K562 (cell line): ENCODE results near the gene MYO1D. TPM values are rescaled to one million over a fixed set of nuclear protein-coding genes. Genes with fewer than 3 reads are reported as not detected.
A peak's percentile ranks its signal among the peaks of the same experiment; 100 is the strongest.

Source experiments
- ATAC-seq: fragments of 200-7000 bp; cut with Tn5 transposase; 3 replicates; pipeline ENCODE4 v1.9.1; 2020; ENCODE audit warnings: moderate library complexity
- BruUV-seq: library from RNA; stranded (reverse); fragments of 400-500 nt; replicated peaks from 2 replicates; lab custom pipeline; 2021; lab: Mats Ljungman, UMichigan
- CTCF ChIA-PET: fragments of 300-600 bp; formaldehyde crosslinking; extraction: SDS; loops from one replicate; lab custom pipeline; 2021; ENCODE audit warnings: low intra/inter-chr PET ratio; lab: Yijun Ruan, JAX
- POLR2A ChIA-PET: fragments of 300-600, 350-650 bp; sonication (Branson Sonifier 250); formaldehyde crosslinking; extraction: SDS; loops from one replicate; lab custom pipeline; 2021; ENCODE audit warnings: antibody characterized with exemption, inconsistent platforms; lab: Yijun Ruan, JAX
- DNase-seq, 4 experiments: peaks; one replicate each; pipeline versions ENCODE4 v3.0.0 to v3.0.0-alpha.2; 2011 to 2018; ENCODE audit warnings: low spot score in 3 of 4, mixed read lengths in 3 of 4; ENCODE audit errors: extremely low read depth in 1 of 4
- FAIRE-seq: peaks from 2 replicates; lab custom pipeline; 2011; peaks lifted over from hg19 to GRCh38; lab: Jason Lieb, UNC
- H2AFZ ChIP-seq: 2 replicates; pipeline ENCODE4 v1.6.0; 2011; ENCODE audit warnings: low read depth, low read length, control low read depth, inconsistent platforms
- H3K27ac ChIP-seq: fragments of 200-600 bp; 3 replicates; pipeline ENCODE4 v1.8.0; 2011; ENCODE audit warnings: low read depth, mild to moderate bottlenecking, control low read depth, inconsistent platforms, low read length, moderate library complexity, mixed read lengths; ENCODE audit errors: extremely low read depth
- H3K27me3 ChIP-seq, 2 experiments: fragments of 300-600 bp in 1 of 2; 2 replicates in 1 of 2; 3 replicates in 1 of 2; pipeline versions ENCODE4 v1.6.0 to v1.8.0; 2011; ENCODE audit warnings: inconsistent platforms in 2 of 2, low read length in 2 of 2, mild to moderate bottlenecking in 1 of 2, mixed read lengths in 1 of 2, moderate library complexity in 1 of 2; ENCODE audit not compliant: control insufficient read depth in 2 of 2, insufficient read depth in 2 of 2
- H3K36me3 ChIP-seq: fragments of 300-600 bp; 3 replicates; pipeline ENCODE4 v1.8.0; 2011; ENCODE audit warnings: mild to moderate bottlenecking, low read length, inconsistent platforms; ENCODE audit not compliant: control insufficient read depth, insufficient read depth
- H3K4me1 ChIP-seq, 2 experiments: fragments of 200-600 bp in 1 of 2; replicated peaks in 1 of 2; 2 replicates in 1 of 2; 3 replicates in 1 of 2; pipeline versions ENCODE4 v1.5.1 to v1.8.0; 2011; ENCODE audit warnings: inconsistent platforms in 2 of 2, low read length in 2 of 2, mild to moderate bottlenecking in 1 of 2, mixed read lengths in 1 of 2, moderate library complexity in 1 of 2; ENCODE audit not compliant: control insufficient read depth in 2 of 2, insufficient read depth in 2 of 2
- H3K4me2 ChIP-seq: 2 replicates; pipeline ENCODE4 v1.6.1; 2011; ENCODE audit warnings: low read length, control low read depth, inconsistent platforms, mixed read lengths; ENCODE audit not compliant: insufficient read depth
- H3K4me3 ChIP-seq: fragments of 200-600 bp; sonication (generic), shearing (Covaris generic); 2 replicates; pipeline ENCODE4 v1.5.1; 2016; ENCODE audit warnings: control low read depth, inconsistent platforms
- H3K79me2 ChIP-seq: fragments of 200-600 bp; 3 replicates; pipeline ENCODE4 v1.8.0; 2011; ENCODE audit warnings: low read length, inconsistent platforms; ENCODE audit not compliant: control insufficient read depth, insufficient read depth
- H3K9ac ChIP-seq, 2 experiments: 2 replicates each; pipeline versions ENCODE4 v1.6.0 to v1.6.1; 2011; ENCODE audit warnings: low read depth in 2 of 2, low read length in 2 of 2, control low read depth in 1 of 2, inconsistent platforms in 1 of 2, mild to moderate bottlenecking in 1 of 2, mixed read lengths in 1 of 2; ENCODE audit not compliant: insufficient read depth in 1 of 2
- H3K9me1 ChIP-seq: one replicate; pipeline ENCODE4 v1.6.0; 2011; ENCODE audit warnings: inconsistent platforms, mild to moderate bottlenecking, low read length, moderate library complexity; ENCODE audit not compliant: control insufficient read depth, insufficient read depth
- H3K9me3 ChIP-seq: replicated peaks from 2 replicates; pipeline ENCODE4 v1.5.1; 2011; ENCODE audit warnings: low read depth, low read length, inconsistent platforms; ENCODE audit not compliant: control insufficient read depth, insufficient read depth
- H4K20me1 ChIP-seq: replicated peaks from 2 replicates; pipeline ENCODE4 v1.6.1; 2011; ENCODE audit warnings: low read length, inconsistent platforms, mixed read lengths; ENCODE audit not compliant: control insufficient read depth, insufficient read depth
- BRF1 ChIP-seq: IDR thresholded peaks from 3 replicates; pipeline ENCODE4 v1.6.1; 2011; ENCODE audit warnings: borderline replicate concordance, mild to moderate bottlenecking; ENCODE audit not compliant: insufficient read length; ENCODE audit errors: extremely low read depth
- GABPB2 ChIP-seq: fragments of 250-450 bp; sonication (Bioruptor Pico); conservative IDR thresholded peaks from 2 replicates; pipeline ENCODE4 v1.5.1; 2021; ENCODE audit warnings: mild to moderate bottlenecking
- HMG20B ChIP-seq: fragments of 250-450 bp; sonication (Bioruptor Pico); IDR thresholded peaks from 2 replicates; pipeline ENCODE4 v1.5.0; 2021; ENCODE audit warnings: mild to moderate bottlenecking
- IFI16 ChIP-seq: fragments of 250-450 bp; sonication (Bioruptor Pico); IDR thresholded peaks from 2 replicates; pipeline ENCODE4 v2.1.2; 2022; ENCODE audit warnings: mild to moderate bottlenecking, inconsistent platforms
- ILK ChIP-seq: fragments of 450-650 bp; IDR thresholded peaks from 2 replicates; pipeline ENCODE4 v1.6.1; 2016; ENCODE audit warnings: missing genetic modification characterization, low read depth, mild to moderate bottlenecking, missing compliant biosample characterization, moderate library complexity, borderline replicate concordance
- MYC ChIP-seq, 2 experiments: fragments of 250-450 bp in 1 of 2; sonication (Bioruptor Pico) in 1 of 2; IDR thresholded peaks; 2 replicates each; pipeline versions ENCODE4 v1.5.1 to v1.6.1; 2012 to 2021; ENCODE audit warnings: low read depth in 2 of 2, borderline replicate concordance in 1 of 2, improper control_type of control experiment in 1 of 2, low read length in 1 of 2, mild to moderate bottlenecking in 1 of 2, moderate library complexity in 1 of 2
- NCOA1 ChIP-seq: fragments of 450-650 bp; IDR thresholded peaks from 2 replicates; pipeline ENCODE4 v1.6.1; 2016; ENCODE audit warnings: low read depth
- NFE2L1 ChIP-seq: fragments of 450-650 bp; IDR thresholded peaks from 2 replicates; pipeline ENCODE4 v1.6.1; 2016; ENCODE audit warnings: missing genetic modification characterization, low read depth, mild to moderate bottlenecking, missing compliant biosample characterization, moderate library complexity, borderline replicate concordance
- NUFIP1 ChIP-seq: fragments of 450-650 bp; IDR thresholded peaks from 2 replicates; pipeline ENCODE4 v1.6.1; 2018; ENCODE audit not compliant: partially characterized antibody
- ZNF583 ChIP-seq: fragments of 250-450 bp; sonication (Bioruptor Pico); IDR thresholded peaks from 2 replicates; pipeline ENCODE4 v1.4.0; 2020
- ZNF778 ChIP-seq: fragments of 450-650 bp; formaldehyde crosslinking; IDR thresholded peaks from 2 replicates; pipeline ENCODE4 v1.4.0; 2020; ENCODE audit warnings: mild to moderate bottlenecking, moderate library complexity
- in situ Hi-C: fragments of 300-500 bp; cut with MboI; formaldehyde crosslinking; loops from 4 replicates; pipeline ENCODE4 v1.15.0; 2018; ENCODE audit warnings: inconsistent platforms, mixed read lengths
- intact Hi-C: fragments of 100-400 bp; cut with micrococcal nuclease; formaldehyde crosslinking; loops from 2 replicates; pipeline ENCODE4 v1.14.2; 2022
- polyA plus RNA-seq, 8 experiments: library from polyadenylated mRNA; depleted of rRNA in 4 of 8; stranded (reverse) in 5 of 8; unstranded in 3 of 8; fragments of >200 nt; fragmentation: Nextera tagmentation in 2 of 8; fragmentation: Illumina TruSeq in 1 of 8; extraction: Ambion mirVana in 2 of 8; extraction: Trizol in 1 of 8; gene quantifications; 2 replicates each; pipeline versions ENCODE4 v1.2.1 to v1.2.3, GENCODE V29; 2011 to 2014; ENCODE audit warnings: inconsistent platforms in 1 of 8, missing spikeins in 1 of 8
- total RNA-seq, 7 experiments: library from RNA; depleted of rRNA in 6 of 7; stranded (reverse); fragments of >200 nt in 6 of 7; fragmentation: Illumina TruSeq in 2 of 7; extraction: Trizol in 2 of 7; gene quantifications; 2 replicates each; pipeline versions ENCODE4 v1.2.1 to v1.2.3, GENCODE V29; 2011 to 2021; ENCODE audit warnings: low replicate concordance in 1 of 7
- TF ChIP-seq, protein P1 (sequence below): sonication (generic); formaldehyde crosslinking; IDR thresholded peaks from 2 replicates; pipeline ENCODE4 v1.8.0; 2022; ENCODE audit warnings: mild to moderate bottlenecking, low read depth, missing genetic modification reagents
- TF ChIP-seq, protein P2 (sequence below): fragments of 250-450 bp; sonication (Bioruptor Pico); IDR thresholded peaks from 2 replicates; pipeline ENCODE4 v1.5.0; 2020; ENCODE audit warnings: mild to moderate bottlenecking, borderline replicate concordance
- TF ChIP-seq, protein P3 (sequence below): IDR thresholded peaks from 2 replicates; pipeline ENCODE4 v1.6.1; 2011; ENCODE audit warnings: borderline replicate concordance, low read depth, mild to moderate bottlenecking, moderate library complexity, low read length; ENCODE audit not compliant: insufficient read depth, poor library complexity, severe bottlenecking

Gene MYO1D
- total and polyA plus RNA-seq, 9 of the 15 experiments (the other 6 are each of a cell fraction or from before 2014, with no cell fraction given), result 2.1 to 71.2 (median 45.4) TPM

DNA sequence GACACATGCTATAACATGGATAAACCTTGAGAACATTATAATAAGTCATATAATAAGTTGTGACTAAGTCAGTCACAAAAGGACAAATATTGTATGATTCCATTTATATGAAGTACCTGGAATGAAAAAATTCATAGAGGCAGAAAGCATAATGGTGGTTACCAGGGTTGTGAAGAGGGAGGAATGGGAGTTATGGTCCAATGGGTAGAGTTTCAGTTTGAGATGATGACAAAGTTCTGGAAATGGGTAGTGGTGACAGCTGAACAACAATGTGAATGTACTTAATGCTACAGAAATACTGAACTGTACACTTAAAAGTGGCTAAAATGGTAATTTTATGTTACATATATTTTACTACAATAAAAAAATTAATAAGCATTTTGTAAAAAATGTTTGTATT lies 49.7 kb downstream of the MYO1D start:
- ATAC-seq (no peak), FAIRE-seq (no peak), DNase-seq (peak in 1 of 4 experiments; percentile 6)
- no peak overlapping the region for H3K4me3 ChIP-seq
- in situ Hi-C loops (no loop called here), intact Hi-C loops (no loop called here)
- BruUV-seq, result no TSS peak
- ChIA-PET POLR2A (no interaction called here), CTCF (no interaction called here)
- no peaks in the 10 kb centered on the region for H3K9me1 ChIP-seq
- TF ChIP-seq ZNF778 (CRISPR knock-in tag), result no peak
- no peak for TF ChIP-seq HMG20B (CRISPR knock-in tag)
- TF ChIP-seq MYC (IDR thresholded peaks at IDR 0.05; ENCODE audit: low read depth, low read length), result no peak
- no peak for TF ChIP-seq MYC (CRISPR knock-in tag; IDR thresholded peaks at IDR 0.05; ENCODE audit: borderline replicate concordance, low read depth)
- no peak for TF ChIP-seq ZNF583 (CRISPR knock-in tag)
- TF ChIP-seq ILK (tag), result no peak
- TF ChIP-seq, protein P1, sequence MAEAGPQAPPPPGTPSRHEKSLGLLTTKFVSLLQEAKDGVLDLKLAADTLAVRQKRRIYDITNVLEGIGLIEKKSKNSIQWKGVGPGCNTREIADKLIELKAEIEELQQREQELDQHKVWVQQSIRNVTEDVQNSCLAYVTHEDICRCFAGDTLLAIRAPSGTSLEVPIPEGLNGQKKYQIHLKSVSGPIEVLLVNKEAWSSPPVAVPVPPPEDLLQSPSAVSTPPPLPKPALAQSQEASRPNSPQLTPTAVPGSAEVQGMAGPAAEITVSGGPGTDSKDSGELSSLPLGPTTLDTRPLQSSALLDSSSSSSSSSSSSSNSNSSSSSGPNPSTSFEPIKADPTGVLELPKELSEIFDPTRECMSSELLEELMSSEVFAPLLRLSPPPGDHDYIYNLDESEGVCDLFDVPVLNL, result no peak
- no peak for TF ChIP-seq NUFIP1
- TF ChIP-seq IFI16 (CRISPR knock-in tag), result no peak
- no peak for TF ChIP-seq GABPB2 (CRISPR knock-in tag)
- TF ChIP-seq, protein P2, sequence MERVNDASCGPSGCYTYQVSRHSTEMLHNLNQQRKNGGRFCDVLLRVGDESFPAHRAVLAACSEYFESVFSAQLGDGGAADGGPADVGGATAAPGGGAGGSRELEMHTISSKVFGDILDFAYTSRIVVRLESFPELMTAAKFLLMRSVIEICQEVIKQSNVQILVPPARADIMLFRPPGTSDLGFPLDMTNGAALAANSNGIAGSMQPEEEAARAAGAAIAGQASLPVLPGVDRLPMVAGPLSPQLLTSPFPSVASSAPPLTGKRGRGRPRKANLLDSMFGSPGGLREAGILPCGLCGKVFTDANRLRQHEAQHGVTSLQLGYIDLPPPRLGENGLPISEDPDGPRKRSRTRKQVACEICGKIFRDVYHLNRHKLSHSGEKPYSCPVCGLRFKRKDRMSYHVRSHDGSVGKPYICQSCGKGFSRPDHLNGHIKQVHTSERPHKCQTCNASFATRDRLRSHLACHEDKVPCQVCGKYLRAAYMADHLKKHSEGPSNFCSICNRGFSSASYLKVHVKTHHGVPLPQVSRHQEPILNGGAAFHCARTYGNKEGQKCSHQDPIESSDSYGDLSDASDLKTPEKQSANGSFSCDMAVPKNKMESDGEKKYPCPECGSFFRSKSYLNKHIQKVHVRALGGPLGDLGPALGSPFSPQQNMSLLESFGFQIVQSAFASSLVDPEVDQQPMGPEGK (CRISPR knock-in tag), result no peak
- no peak for TF ChIP-seq BRF1
- TF ChIP-seq NCOA1, result no peak
- no peak for TF ChIP-seq NFE2L1 (tag)
- TF ChIP-seq, protein P3, sequence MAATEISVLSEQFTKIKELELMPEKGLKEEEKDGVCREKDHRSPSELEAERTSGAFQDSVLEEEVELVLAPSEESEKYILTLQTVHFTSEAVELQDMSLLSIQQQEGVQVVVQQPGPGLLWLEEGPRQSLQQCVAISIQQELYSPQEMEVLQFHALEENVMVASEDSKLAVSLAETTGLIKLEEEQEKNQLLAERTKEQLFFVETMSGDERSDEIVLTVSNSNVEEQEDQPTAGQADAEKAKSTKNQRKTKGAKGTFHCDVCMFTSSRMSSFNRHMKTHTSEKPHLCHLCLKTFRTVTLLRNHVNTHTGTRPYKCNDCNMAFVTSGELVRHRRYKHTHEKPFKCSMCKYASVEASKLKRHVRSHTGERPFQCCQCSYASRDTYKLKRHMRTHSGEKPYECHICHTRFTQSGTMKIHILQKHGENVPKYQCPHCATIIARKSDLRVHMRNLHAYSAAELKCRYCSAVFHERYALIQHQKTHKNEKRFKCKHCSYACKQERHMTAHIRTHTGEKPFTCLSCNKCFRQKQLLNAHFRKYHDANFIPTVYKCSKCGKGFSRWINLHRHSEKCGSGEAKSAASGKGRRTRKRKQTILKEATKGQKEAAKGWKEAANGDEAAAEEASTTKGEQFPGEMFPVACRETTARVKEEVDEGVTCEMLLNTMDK, result no peak
- H4K20me1 ChIP-seq, result 0 out of 2 replicates have a peak, but pooled peaks cover 4% of the 10 kb centered on the region
- no peaks in the 10 kb centered on the region; the same call in 2 of the 3 replicates for H3K36me3 ChIP-seq
- H3K4me1 ChIP-seq, result peaks cover 3 to 13% of the 10 kb centered on the region in 2 experiments; a peak in 4 of 5 replicates
- no peak overlapping the region; a peak in 1 of 4 replicates for H3K9ac ChIP-seq
- H2AFZ ChIP-seq, result no peak overlapping the region
- H3K79me2 ChIP-seq, result peaks cover 60% of the 10 kb centered on the region
- no peaks in the 10 kb centered on the region for H3K27me3 ChIP-seq
- peak overlapping the region; percentile 67; the same call in 1 of the 3 replicates for H3K27ac ChIP-seq
- H3K4me2 ChIP-seq, result no peak overlapping the region
- H3K9me3 ChIP-seq, result no peaks in the 10 kb centered on the region
